Right lobe of liver (tissue), 4 donors: ENCODE results near the gene MAP4.

Experiments
- CTCF ChIP-seq, 4 donors: fragments of 200-600 bp in 3 of 4; fragments of 450-650 bp in 1 of 4; IDR thresholded peaks; one replicate each; pipeline versions ENCODE4 v1.5.1 to v1.8.0; 2016 to 2022; ENCODE audit warnings: antibody characterized with exemption in 4 of 4, mild to moderate bottlenecking in 2 of 4
- POLR2A ChIP-seq: fragments of 450-650 bp; IDR thresholded peaks from one replicate; pipeline ENCODE4 v1.6.1; 2017; ENCODE audit warnings: antibody characterized with exemption, mild to moderate bottlenecking
- donor health status: DM: no; HTN: no; CAD: no.
- donor health status: DM: no; HTN: no; CAD: no.
- donor health status: DM: no; HTN: yes; CAD: no.

GRCh38 chr3:47846186-47846879 is 169.9 kb downstream of the MAP4 start:
- TF ChIP-seq CTCF (IDR thresholded peaks at IDR 0.05) (no peak), POLR2A (no peak)
